GM18858 (cell line): Measurements from ENCODE around the gene SPAG4.

Experiments used
- ATAC-seq: cut with Tn5 transposase; IDR thresholded peaks from one replicate; pipeline ENCODE4 v1.9.1; 2021; ENCODE audit not compliant: unreplicated experiment

The SPAG4 gene

GRCh38 chr20:35619196-35620095, 3.8 kb downstream of the SPAG4 start:
- no peak for ATAC-seq

GRCh38 chr20:35620818-35621559, 5.4 kb downstream of the SPAG4 start:
- ATAC-seq = no peak

GRCh38 chr20:35621560-35621946, 5.9 kb downstream of the SPAG4 start:
- ATAC-seq = no peak

- ATAC-seq = no peak
Observed at GRCh38 chr20:35625584-35626385, 10.2 kb downstream of the SPAG4 start.

- no peak for ATAC-seq
Observed at GRCh38 chr20:35626386-35627001, 10.9 kb downstream of the SPAG4 start.

- ATAC-seq = no peak
Observed at GRCh38 chr20:35627121-35627520, 11.5 kb downstream of the SPAG4 start.

GRCh38 chr20:35629427-35630145, 14.0 kb downstream of the SPAG4 start:
- no peak for ATAC-seq

GRCh38 chr20:35630636-35631035, 15.0 kb downstream of the SPAG4 start:
- ATAC-seq = no peak

GRCh38 chr20:35632539-35633115, 17.0 kb downstream of the SPAG4 start:
- ATAC-seq = no peak

- no peak for ATAC-seq
Observed at GRCh38 chr20:35635652-35636051, 20.0 kb downstream of the SPAG4 start.

- no peak for ATAC-seq
Observed at GRCh38 chr20:35636095-35636494, 20.5 kb downstream of the SPAG4 start.

- no peak for ATAC-seq
Observed at GRCh38 chr20:35637276-35637675, 21.6 kb downstream of the SPAG4 start.

- ATAC-seq = no peak
Observed at GRCh38 chr20:35638751-35639150, 23.1 kb downstream of the SPAG4 start.

GRCh38 chr20:35640724-35641123, 25.1 kb downstream of the SPAG4 start:
- no peak for ATAC-seq

- no peak for ATAC-seq
Observed at GRCh38 chr20:35641743-35642142, 26.1 kb downstream of the SPAG4 start.

- no peak for ATAC-seq
Observed at GRCh38 chr20:35643045-35643444, 27.4 kb downstream of the SPAG4 start.

- no peak for ATAC-seq
Observed at GRCh38 chr20:35644806-35645205, 29.2 kb downstream of the SPAG4 start.

GRCh38 chr20:35648836-35649235, 33.2 kb downstream of the SPAG4 start:
- no peak for ATAC-seq

- no peak for ATAC-seq
Observed at GRCh38 chr20:35650632-35651031, 35.0 kb downstream of the SPAG4 start.

GRCh38 chr20:35651958-35652357, 36.3 kb downstream of the SPAG4 start:
- no peak for ATAC-seq
